ENCODE measurements around the gene MTMR2.
A peak's percentile ranks its signal among the peaks of the same experiment; 100 is the strongest.

MTMR2 gene

GRCh38 chr11:95907476-95907875 lies 16.4 kb downstream of the MTMR2 start:
- no peak for DNase-seq (ENCODE audit: low read depth in 2 of 2)
- H3K4me3 ChIP-seq (replicated peaks in 1 of 2; ENCODE audit: low read depth in 2 of 2, low read length in 2 of 2) = no peak overlapping the region
- TF ChIP-seq CTCF (IDR thresholded peaks at IDR 0.05; ENCODE audit: low read depth, low read length) = no peak

GRCh38 chr11:95904009-95904650 lies 19.8 kb downstream of the MTMR2 start:
- DNase-seq (ENCODE audit: low read depth in 2 of 2) = no peak
- no peak for TF ChIP-seq CTCF (IDR thresholded peaks at IDR 0.05; ENCODE audit: low read depth, low read length)
- H3K4me3 ChIP-seq (replicated peaks in 1 of 2; ENCODE audit: low read depth in 2 of 2, low read length in 2 of 2) = no peak overlapping the region

GRCh38 chr11:95898782-95899181 lies 25.1 kb downstream of the MTMR2 start:
- DNase-seq (ENCODE audit: low read depth in 2 of 2) = no peak
- no peak for TF ChIP-seq CTCF (IDR thresholded peaks at IDR 0.05; ENCODE audit: low read depth, low read length)

GRCh38 chr11:95897731-95898130 lies 26.2 kb downstream of the MTMR2 start:
- no peak for TF ChIP-seq CTCF (IDR thresholded peaks at IDR 0.05; ENCODE audit: low read depth, low read length)
- H3K4me3 ChIP-seq (replicated peaks in 1 of 2; ENCODE audit: low read depth in 2 of 2, low read length in 2 of 2) = no peak overlapping the region
- DNase-seq (ENCODE audit: low read depth in 2 of 2) = peak; percentile 29 to 72

More at GRCh38 chr11:95898782-95899181, 25.1 kb downstream of the MTMR2 start:
- H3K4me3 ChIP-seq (replicated peaks in 1 of 2; ENCODE audit: low read depth in 2 of 2, low read length in 2 of 2) = no peak overlapping the region

GRCh38 chr11:95895815-95896214 lies 28.1 kb downstream of the MTMR2 start:
- DNase-seq (ENCODE audit: low read depth in 2 of 2) = no peak
- H3K4me3 ChIP-seq (replicated peaks in 1 of 2; ENCODE audit: low read depth in 2 of 2, low read length in 2 of 2) = no peak overlapping the region
- TF ChIP-seq CTCF (IDR thresholded peaks at IDR 0.05; ENCODE audit: low read depth, low read length) = no peak

- no peak overlapping the region for H3K4me3 ChIP-seq (replicated peaks in 1 of 2; ENCODE audit: low read depth in 2 of 2, low read length in 2 of 2)
- no peak for TF ChIP-seq CTCF (IDR thresholded peaks at IDR 0.05; ENCODE audit: low read depth, low read length)
- no peak for DNase-seq (ENCODE audit: low read depth in 2 of 2)
These were observed 30.9 kb downstream of the MTMR2 start for GRCh38 chr11:95892892-95893570.
